SK-N-SH (cell line): ENCODE results near the gene GPR39. TPM values are rescaled to one million over a fixed set of nuclear protein-coding genes. Genes with fewer than 3 reads are reported as not detected.

Source experiments
- CTCF ChIA-PET: fragments of 300-600, 350-600 bp; formaldehyde crosslinking; extraction: SDS; loops from one replicate; lab custom pipeline; 2021; lab: Yijun Ruan, JAX
- POLR2A ChIA-PET: fragments of 350-600 bp; sonication (Branson Sonifier 250); formaldehyde crosslinking; extraction: SDS; loops from one replicate; lab custom pipeline; 2020; ENCODE audit warnings: antibody characterized with exemption, inconsistent platforms; lab: Yijun Ruan, JAX
- DNase-seq: peaks from one replicate; pipeline ENCODE4 v3.0.0; 2012
- H2AFZ ChIP-seq: fragments of 200-600 bp; sonication (generic); 2 replicates; pipeline ENCODE4 v1.8.1; 2016; ENCODE audit warnings: antibody characterized with exemption, mild to moderate bottlenecking, low read depth
- H3F3A ChIP-seq: fragments of 200-600 bp; sonication (generic); replicated peaks from 2 replicates; pipeline ENCODE3; 2016; ENCODE audit warnings: antibody characterized with exemption, mild to moderate bottlenecking; ENCODE audit not compliant: insufficient read depth
- H3K27ac ChIP-seq, 2 experiments: fragments of 200-500 bp in 1 of 2; fragments of 200-600 bp in 1 of 2; sonication (Bioruptor generic) in 1 of 2; sonication (generic), shearing (Covaris generic) in 1 of 2; 2 replicates each; pipeline versions ENCODE4 v1.5.1 to v1.6.1; 2014 to 2016; ENCODE audit warnings: low read depth in 2 of 2, inconsistent platforms in 1 of 2, low read length in 1 of 2, mild to moderate bottlenecking in 1 of 2, mixed read lengths in 1 of 2
- H3K27me3 ChIP-seq: fragments of 200-600 bp; sonication (generic), shearing (Covaris generic); 2 replicates; pipeline ENCODE4 v1.6.1; 2016; ENCODE audit warnings: mixed run types; ENCODE audit not compliant: insufficient read depth
- H3K36me3 ChIP-seq, 2 experiments: fragments of 200-500 bp in 1 of 2; fragments of 200-600 bp in 1 of 2; sonication (Bioruptor generic) in 1 of 2; sonication (generic) in 1 of 2; replicated peaks in 1 of 2; 2 replicates each; pipeline versions ENCODE3 to v1.5.1; 2014 to 2016; ENCODE audit warnings: low read length in 1 of 2, mild to moderate bottlenecking in 1 of 2; ENCODE audit not compliant: insufficient read depth in 2 of 2, control insufficient read depth in 1 of 2
- H3K4me1 ChIP-seq, 2 experiments: fragments of 200-500 bp in 1 of 2; fragments of 200-600 bp in 1 of 2; sonication (Bioruptor generic) in 1 of 2; sonication (generic), shearing (Covaris generic) in 1 of 2; 2 replicates each; pipeline versions ENCODE4 v1.5.1 to v1.6.1; 2014 to 2016; ENCODE audit warnings: low read depth in 1 of 2, low read length in 1 of 2, mixed run types in 1 of 2; ENCODE audit not compliant: insufficient read depth in 2 of 2, control insufficient read depth in 1 of 2
- H3K4me2 ChIP-seq: fragments of 200-600 bp; sonication (generic), shearing (Covaris generic); 2 replicates; pipeline ENCODE4 v1.6.1; 2017; ENCODE audit warnings: mixed run types
- H3K4me3 ChIP-seq, 2 experiments: fragments of 200-500 bp in 1 of 2; fragments of 200-600 bp in 1 of 2; sonication (Bioruptor generic) in 1 of 2; sonication (generic), shearing (Covaris generic) in 1 of 2; 2 replicates each; pipeline versions ENCODE4 v1.5.1 to v1.8.1; 2014 to 2016; ENCODE audit warnings: low read depth in 2 of 2, inconsistent platforms in 1 of 2, low read length in 1 of 2, mild to moderate bottlenecking in 1 of 2, mixed read lengths in 1 of 2, moderate library complexity in 1 of 2
- H3K79me2 ChIP-seq: fragments of 200-600 bp; sonication (generic); 2 replicates; pipeline ENCODE4 v1.8.1; 2017; ENCODE audit warnings: mild to moderate bottlenecking; ENCODE audit not compliant: insufficient read depth
- H3K9ac ChIP-seq: fragments of 200-600 bp; sonication (generic); 2 replicates; pipeline ENCODE4 v1.6.1; 2017; ENCODE audit warnings: mixed run types
- H3K9me2 ChIP-seq: fragments of 200-600 bp; sonication (generic); 2 replicates; pipeline ENCODE4 v1.6.1; 2017; ENCODE audit warnings: mixed run types
- H3K9me3 ChIP-seq: fragments of 200-600 bp; sonication (generic); 2 replicates; pipeline ENCODE4 v1.6.1; 2017; ENCODE audit warnings: mixed run types, mild to moderate bottlenecking, moderate library complexity
- H4K20me1 ChIP-seq: fragments of 200-600 bp; sonication (generic); 2 replicates; pipeline ENCODE4 v1.6.1; 2017; ENCODE audit warnings: mild to moderate bottlenecking, mixed run types; ENCODE audit not compliant: insufficient read depth
- CHD2 ChIP-seq: fragments of 150-350 bp; IDR thresholded peaks from 2 replicates; pipeline ENCODE4 v1.6.1; 2018; ENCODE audit warnings: low read length; ENCODE audit not compliant: partially characterized antibody
- EP300 ChIP-seq, 2 experiments: IDR thresholded peaks; 2 replicates each; pipeline versions ENCODE4 v1.4.0 to v1.6.1; 2012; ENCODE audit warnings: borderline replicate concordance in 1 of 2, low read depth in 1 of 2, low read length in 1 of 2
- FOSL2 ChIP-seq: IDR thresholded peaks from 2 replicates; pipeline ENCODE4 v1.4.0; 2012; ENCODE audit warnings: low read depth, mild to moderate bottlenecking, moderate library complexity, borderline replicate concordance
- FOXJ3 ChIP-seq: sonication (generic); formaldehyde crosslinking; IDR thresholded peaks from 2 replicates; pipeline ENCODE4 v1.5.1; 2020; ENCODE audit warnings: mild to moderate bottlenecking, missing genetic modification reagents
- GATA2 ChIP-seq: sonication (generic); formaldehyde crosslinking; IDR thresholded peaks from 2 replicates; pipeline ENCODE4 v1.5.0; 2020; ENCODE audit warnings: mild to moderate bottlenecking, missing genetic modification reagents
- IRF3 ChIP-seq: fragments of 150-350 bp; IDR thresholded peaks from 2 replicates; pipeline ENCODE4 v1.6.1; 2016; ENCODE audit warnings: mild to moderate bottlenecking, low read depth, low read length
- JUND ChIP-seq: IDR thresholded peaks from 2 replicates; pipeline ENCODE4 v1.4.0; 2012
- MAX ChIP-seq: IDR thresholded peaks from 2 replicates; pipeline ENCODE4 v1.4.0; 2012; ENCODE audit warnings: low read depth
- MEF2A ChIP-seq: IDR thresholded peaks from 2 replicates; pipeline ENCODE4 v1.4.0; 2012; ENCODE audit warnings: low read depth, borderline replicate concordance
- NRF1 ChIP-seq: IDR thresholded peaks from 2 replicates; pipeline ENCODE4 v1.6.1; 2012; ENCODE audit warnings: low read depth, mild to moderate bottlenecking, low read length
- RAD21 ChIP-seq: IDR thresholded peaks from 2 replicates; pipeline ENCODE4 v1.6.1; 2012; ENCODE audit warnings: mild to moderate bottlenecking, low read length
- REST ChIP-seq: IDR thresholded peaks from 2 replicates; pipeline ENCODE4 v1.6.1; 2012; ENCODE audit warnings: mild to moderate bottlenecking, low read depth, low read length, moderate library complexity
- SMC3 ChIP-seq: IDR thresholded peaks from 2 replicates; pipeline ENCODE4 v1.6.1; 2012; ENCODE audit warnings: low read depth, low read length, improper control_type of control experiment
- TAF1 ChIP-seq: IDR thresholded peaks from 2 replicates; pipeline ENCODE4 v1.6.1; 2012; ENCODE audit warnings: low read depth, mild to moderate bottlenecking, low read length, moderate library complexity, borderline replicate concordance
- USF2 ChIP-seq: fragments of 150-350 bp; IDR thresholded peaks from 2 replicates; pipeline ENCODE4 v1.6.1; 2017; ENCODE audit warnings: antibody characterized with exemption, low read length, low read depth, borderline replicate concordance
- WGBS: methylation state at CpG from one replicate; pipeline ENCODE4 v1.1.6; 2017; ENCODE audit warnings: low lambda C conversion rate; 5-methylcytosine and 5-hydroxymethylcytosine counted together
- polyA plus RNA-seq, 3 experiments: library from polyadenylated mRNA; depleted of rRNA; stranded (reverse); fragments of >200 nt; gene quantifications; 2 replicates each; pipeline ENCODE4 v1.2.3, GENCODE V29; 2012
- TF ChIP-seq, protein P1 (sequence below): IDR thresholded peaks from 2 replicates; pipeline ENCODE4; 2012

The GPR39 gene
- polyA plus RNA-seq, 1 of the 3 experiments (the other 2 are of a cell fraction) = 2.3 TPM

DNA sequence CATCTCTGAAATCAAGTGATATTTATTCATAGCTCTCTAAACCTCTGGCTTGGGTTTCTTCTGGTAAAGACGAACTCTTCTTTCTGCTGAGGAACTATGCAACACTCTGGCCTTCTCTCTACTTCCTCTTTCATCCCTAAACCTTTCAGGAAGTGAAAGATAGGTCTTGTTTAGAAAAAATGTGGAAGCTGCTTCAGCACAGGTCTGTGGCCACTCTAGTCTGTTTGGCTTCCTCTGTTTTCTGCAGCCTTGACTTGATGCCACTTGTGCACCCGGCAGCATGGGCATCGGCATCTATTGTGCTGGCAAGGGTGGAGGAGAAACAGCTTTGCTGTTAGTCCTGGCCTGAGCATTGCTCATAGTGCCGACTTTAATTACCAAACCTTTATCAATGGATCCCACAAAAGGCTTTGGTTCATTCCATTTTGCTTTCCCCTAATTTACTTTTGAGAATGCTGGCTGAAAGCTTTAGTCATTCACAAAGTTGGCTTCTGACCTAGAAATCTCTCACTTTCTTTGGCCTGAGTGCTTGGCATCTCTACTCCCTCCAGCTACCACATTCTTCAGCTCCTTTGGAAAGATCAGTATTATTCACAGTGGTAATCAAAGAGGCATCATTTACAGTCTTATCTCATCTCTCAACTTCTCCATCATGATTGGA is 32.0 kb upstream of the GPR39 start:
- WGBS = 58% methylated on average over 4 of the region's 4 CpGs
- no peaks in the 10 kb centered on the region for H3K9me3 ChIP-seq
- no peak overlapping the region for H2AFZ ChIP-seq

GRCh38 chr2:132387126-132387525 is 29.5 kb upstream of the GPR39 start:
- Histone ChIP-seq H4K20me1 (no peaks in the 10 kb centered on the region), H3K27me3 (no peaks in the 10 kb centered on the region; the same call in 1 of the 2 replicates), H3K79me2 (no peaks in the 10 kb centered on the region), H3K4me2 (no peak overlapping the region), H2AFZ (no peak overlapping the region), H3K27ac (no peak overlapping the region), H3K9me2 (no peaks in the 10 kb centered on the region), H3F3A (no peaks in the 10 kb centered on the region), H3K4me3 (no peak overlapping the region), H3K36me3 (no peaks in the 10 kb centered on the region), H3K9ac (no peak overlapping the region), H3K9me3 (no peaks in the 10 kb centered on the region), H3K4me1 (peaks cover 0 to 10% of the 10 kb centered on the region in 2 experiments; a peak in 2 of 4 replicates)
- WGBS = 31% methylated on average over 1 of the region's 1 CpG
- POLR2A ChIA-PET = no interaction called here
- no peak for DNase-seq
- CTCF ChIA-PET = no interaction called here
- TF ChIP-seq SMC3 = no peak
- TF ChIP-seq USF2 = no peak
- no peak for TF ChIP-seq MAX
- no peak for TF ChIP-seq JUND
- no peak for TF ChIP-seq FOXJ3 (CRISPR knock-in tag)
- no peak for TF ChIP-seq IRF3
- TF ChIP-seq NRF1 = no peak
- TF ChIP-seq TAF1 = no peak
- TF ChIP-seq CHD2 = no peak
- TF ChIP-seq FOSL2 = no peak
- no peak for TF ChIP-seq GATA2 (CRISPR knock-in tag)
- TF ChIP-seq MEF2A = no peak
- TF ChIP-seq REST = no peak

More for the DNA sequence above, 32.0 kb upstream of the GPR39 start:
- Histone ChIP-seq H3K9ac (no peak overlapping the region), H4K20me1 (no peaks in the 10 kb centered on the region), H3K79me2 (no peaks in the 10 kb centered on the region), H3K36me3 (no peaks in the 10 kb centered on the region), H3K27ac (no peak overlapping the region; a peak in 1 of 4 replicates), H3K9me2 (no peaks in the 10 kb centered on the region), H3K4me1 (peaks cover 0 to 10% of the 10 kb centered on the region in 2 experiments; a peak in 2 of 4 replicates), H3K4me3 (no peak overlapping the region), H3K27me3 (no peaks in the 10 kb centered on the region; the same call in 1 of the 2 replicates), H3K4me2 (no peak overlapping the region), H3F3A (no peaks in the 10 kb centered on the region)
- TF ChIP-seq RAD21 (no peak), FOXJ3 (CRISPR knock-in tag) (no peak), SMC3 (no peak), USF2 (no peak), EP300 (IDR thresholded peaks at IDR 0.05; ENCODE audit: borderline replicate concordance in 1 of 2, low read depth in 1 of 2, low read length in 1 of 2) (no peak)
- TF ChIP-seq, protein P1, sequence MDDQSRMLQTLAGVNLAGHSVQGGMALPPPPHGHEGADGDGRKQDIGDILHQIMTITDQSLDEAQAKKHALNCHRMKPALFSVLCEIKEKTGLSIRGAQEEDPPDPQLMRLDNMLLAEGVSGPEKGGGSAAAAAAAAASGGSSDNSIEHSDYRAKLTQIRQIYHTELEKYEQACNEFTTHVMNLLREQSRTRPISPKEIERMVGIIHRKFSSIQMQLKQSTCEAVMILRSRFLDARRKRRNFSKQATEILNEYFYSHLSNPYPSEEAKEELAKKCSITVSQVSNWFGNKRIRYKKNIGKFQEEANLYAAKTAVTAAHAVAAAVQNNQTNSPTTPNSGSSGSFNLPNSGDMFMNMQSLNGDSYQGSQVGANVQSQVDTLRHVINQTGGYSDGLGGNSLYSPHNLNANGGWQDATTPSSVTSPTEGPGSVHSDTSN = no peak
- CTCF ChIA-PET = interaction anchor here (1.1 to 1.2 kb wide), 2 partner anchors 32 to 41 kb away, joined by 3 read pairs; partner anchors contain the start of gene GPR39
- POLR2A ChIA-PET = no interaction called here
- DNase-seq = no peak
